Mesothelial cell of epicardium (in vitro differentiated cells): ENCODE measurements around the gene FNBP1. TPM values are rescaled to one million over a fixed set of nuclear protein-coding genes. Genes with fewer than 3 reads are reported as not detected.

Experiments used
- DNase-seq, 2 experiments: peaks; one replicate each; pipeline ENCODE4 v3.0.0; 2021; ENCODE audit warnings: low spot score in 2 of 2; ENCODE audit not compliant: unreplicated experiment in 2 of 2
- H3K27ac Mint-ChIP-seq: 2 replicates; pipeline ENCODE4 v1.8.0; 2021; ENCODE audit warnings: mixed read lengths
- H3K27me3 Mint-ChIP-seq: 2 replicates; pipeline ENCODE4 v1.8.0; 2021; ENCODE audit warnings: low read depth, mixed read lengths
- H3K36me3 Mint-ChIP-seq: 2 replicates; pipeline ENCODE4 v1.8.0; 2021; ENCODE audit warnings: mixed read lengths
- H3K4me1 Mint-ChIP-seq: 2 replicates; pipeline ENCODE4 v1.8.0; 2021; ENCODE audit warnings: mixed read lengths
- H3K4me3 Mint-ChIP-seq: 2 replicates; pipeline ENCODE4 v1.8.0; 2021; ENCODE audit warnings: mild to moderate bottlenecking, moderate library complexity, mixed read lengths
- H3K9me3 Mint-ChIP-seq: 2 replicates; pipeline ENCODE4 v1.8.0; 2021; ENCODE audit warnings: mixed read lengths
- CTCF ChIP-seq: fragments of 200-600 bp; sonication (generic); IDR thresholded peaks from one replicate; pipeline ENCODE4 v1.5.0; 2021; ENCODE audit warnings: antibody characterized with exemption; ENCODE audit not compliant: unreplicated experiment
- total RNA-seq: library from RNA; stranded (reverse); gene quantifications from 3 replicates; pipeline ENCODE4 v1.2.1, GENCODE V29; 2021

Gene FNBP1
- total RNA-seq, 1 donor from 2014 or later = 52.4 TPM

- Mint-ChIP-seq H3K27ac (peak overlapping the region; percentile 72), H3K4me1 (peaks cover 30% of the 10 kb centered on the region), H3K4me3 (no peak overlapping the region), H3K27me3 (no peaks in the 10 kb centered on the region), H3K36me3 (peaks cover 32% of the 10 kb centered on the region), H3K9me3 (no peaks in the 10 kb centered on the region)
- DNase-seq = no peak
- no peak for TF ChIP-seq CTCF
Measured at GRCh38 chr9:129852579-129852978, 190.4 kb downstream of the FNBP1 start.

- H3K27me3 Mint-ChIP-seq = no peaks in the 10 kb centered on the region
- H3K4me1 Mint-ChIP-seq = peaks cover 30% of the 10 kb centered on the region
- no peak for DNase-seq
- no peak overlapping the region for H3K4me3 Mint-ChIP-seq
- TF ChIP-seq CTCF = no peak
- H3K36me3 Mint-ChIP-seq = peaks cover 32% of the 10 kb centered on the region
- no peaks in the 10 kb centered on the region for H3K9me3 Mint-ChIP-seq
- peak overlapping the region; percentile 81 for H3K27ac Mint-ChIP-seq
Measured at GRCh38 chr9:129851821-129852220, 191.2 kb downstream of the FNBP1 start.

GRCh38 chr9:129850821-129851550 lies 192.0 kb downstream of the FNBP1 start:
- H3K9me3 Mint-ChIP-seq = no peaks in the 10 kb centered on the region
- no peak for DNase-seq
- peaks cover 30% of the 10 kb centered on the region for H3K4me1 Mint-ChIP-seq
- no peak overlapping the region for H3K4me3 Mint-ChIP-seq
- H3K27me3 Mint-ChIP-seq = no peaks in the 10 kb centered on the region
- TF ChIP-seq CTCF = no peak
- no peak overlapping the region for H3K27ac Mint-ChIP-seq
- peaks cover 27% of the 10 kb centered on the region for H3K36me3 Mint-ChIP-seq

- Mint-ChIP-seq H3K27me3 (no peaks in the 10 kb centered on the region), H3K4me3 (no peak overlapping the region), H3K27ac (peak overlapping the region; percentile 51), H3K36me3 (peaks cover 18% of the 10 kb centered on the region), H3K4me1 (peaks cover 30% of the 10 kb centered on the region), H3K9me3 (no peaks in the 10 kb centered on the region)
- TF ChIP-seq CTCF = no peak
- DNase-seq = no peak
Measured at GRCh38 chr9:129849901-129850300, 193.1 kb downstream of the FNBP1 start.

- H3K9me3 Mint-ChIP-seq = no peaks in the 10 kb centered on the region
- peaks cover 30% of the 10 kb centered on the region for H3K4me1 Mint-ChIP-seq
- no peak overlapping the region for H3K27ac Mint-ChIP-seq
- DNase-seq = no peak
- no peak overlapping the region for H3K4me3 Mint-ChIP-seq
- H3K36me3 Mint-ChIP-seq = peaks cover 10% of the 10 kb centered on the region
- H3K27me3 Mint-ChIP-seq = no peaks in the 10 kb centered on the region
- TF ChIP-seq CTCF = no peak
Measured at GRCh38 chr9:129848712-129849441, 194.1 kb downstream of the FNBP1 start.
